GM19438 (cell line): Measurements from ENCODE around the gene C4orf50.

Experiments
- ATAC-seq: cut with Tn5 transposase; IDR thresholded peaks from one replicate; pipeline ENCODE4 v1.9.1; 2021; ENCODE audit warnings: low read depth; ENCODE audit not compliant: unreplicated experiment

C4orf50 gene

GRCh38 chr4:5899396-5899795 lies 118.8 kb downstream of the C4orf50 start:
- no peak for ATAC-seq

GRCh38 chr4:5897674-5898073 lies 120.6 kb downstream of the C4orf50 start:
- ATAC-seq = no peak

- no peak for ATAC-seq
Observed at GRCh38 chr4:5895287-5895686, 122.9 kb downstream of the C4orf50 start.

GRCh38 chr4:5894266-5894665 lies 124.0 kb downstream of the C4orf50 start:
- ATAC-seq = no peak

- no peak for ATAC-seq
Observed at GRCh38 chr4:5893591-5893990, 124.6 kb downstream of the C4orf50 start.

DNA sequence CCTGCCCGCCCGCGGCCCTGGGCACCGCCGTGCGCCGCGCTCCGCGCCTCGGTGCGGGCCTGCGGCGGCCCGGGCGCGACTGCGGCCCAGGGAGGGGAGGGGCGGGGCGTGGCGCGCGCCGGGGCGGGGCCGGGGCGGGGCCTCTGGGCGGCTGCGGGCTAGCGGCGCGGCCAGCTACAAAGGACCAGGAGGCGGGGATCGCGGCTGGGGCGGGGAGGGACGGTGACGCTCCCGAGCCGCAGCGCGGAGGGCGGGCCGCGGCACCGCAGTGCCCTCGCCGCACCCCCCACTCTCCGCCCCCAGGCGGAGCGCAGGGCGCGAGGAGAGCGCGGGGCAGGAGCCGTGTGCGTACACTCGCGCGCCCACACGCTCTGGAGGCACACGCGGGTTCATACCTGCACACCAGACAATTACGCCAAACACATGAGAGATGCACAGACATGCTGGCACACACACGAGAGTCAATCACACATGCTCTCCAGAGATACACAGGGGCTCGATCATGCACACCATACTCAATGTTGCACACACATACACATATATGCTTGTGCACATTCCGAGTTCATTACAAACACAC lies 125.1 kb downstream of the C4orf50 start, which contains the start of gene CRMP1:
Gene CRMP1, minus strand, starts transcription at position 83 of the 577 bp plus-strand sequence. CDS start 117 bp downstream, outside the sequence.
- ATAC-seq = no peak

- no peak for ATAC-seq
Observed at GRCh38 chr4:5892323-5893003, 125.8 kb downstream of the C4orf50 start.

DNA sequence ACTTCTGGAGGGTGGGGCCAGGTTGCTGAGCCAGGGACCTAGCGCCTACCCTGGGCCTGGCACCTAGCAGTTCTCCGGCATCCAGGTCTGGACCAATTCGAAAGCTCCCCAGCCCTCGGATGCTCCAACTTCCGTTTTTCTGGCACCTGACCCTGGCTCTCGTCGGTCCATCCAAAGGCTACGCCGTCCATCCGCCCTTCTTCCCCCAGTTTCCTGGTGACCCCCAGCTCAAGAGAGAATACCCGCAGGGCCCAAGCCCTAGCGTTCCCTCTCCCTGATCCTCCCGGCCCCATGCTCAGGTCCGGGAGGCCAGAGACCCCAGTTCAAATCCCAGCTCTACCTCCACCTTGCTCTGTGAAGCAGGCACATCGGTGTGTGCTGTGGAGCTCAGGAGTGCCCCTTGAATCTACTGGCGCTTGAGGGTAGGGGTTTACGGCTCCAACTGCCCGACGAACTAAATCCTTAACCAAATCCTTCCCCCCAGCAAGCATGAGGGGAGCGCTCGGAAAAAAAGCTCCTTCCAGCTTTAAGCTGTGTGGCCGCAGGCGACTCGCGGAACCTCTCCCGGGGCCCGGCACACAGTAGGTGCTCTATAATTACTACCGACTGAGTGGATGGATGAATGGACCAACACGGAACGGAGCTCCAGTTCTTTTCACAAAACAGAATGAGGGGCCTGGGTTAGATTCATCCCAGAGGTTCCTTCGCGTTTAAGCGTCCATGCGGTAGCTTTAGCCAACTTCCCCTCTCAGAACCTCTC lies 126.5 kb downstream of the C4orf50 start:
- ATAC-seq = no peak

DNA sequence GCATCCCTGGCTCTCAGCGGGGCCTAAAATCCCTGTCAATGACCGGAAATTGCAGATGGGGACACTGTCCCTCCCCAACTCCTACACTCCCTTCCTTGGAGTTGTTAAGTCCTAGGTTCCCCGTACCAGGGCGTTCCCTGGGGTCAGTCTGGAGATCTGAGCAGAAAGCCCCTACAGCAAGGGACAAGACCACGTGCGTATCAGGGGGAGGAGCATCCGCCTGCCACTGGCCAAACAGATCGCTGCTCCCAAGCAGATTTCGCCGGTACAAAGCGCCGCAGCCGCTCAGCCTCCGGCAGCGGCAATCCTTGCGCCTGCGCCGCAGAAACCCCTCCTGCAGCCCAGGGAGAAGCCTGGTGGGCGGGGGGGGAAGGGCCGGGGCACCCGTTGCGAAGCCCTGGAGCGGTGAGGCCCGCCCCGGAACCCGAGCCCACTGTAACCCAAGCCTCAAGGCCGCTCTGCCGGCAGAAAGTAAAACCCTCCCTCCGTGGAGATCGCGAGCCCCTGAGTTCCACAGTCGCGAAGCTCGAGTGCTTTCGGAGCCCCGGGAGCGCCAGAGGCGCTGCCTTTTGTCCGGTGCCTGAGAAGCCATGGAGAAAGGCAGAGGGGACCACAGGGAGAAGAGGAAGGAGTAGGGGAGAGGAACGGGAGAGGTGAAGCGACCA lies 128.0 kb downstream of the C4orf50 start:
- ATAC-seq = no peak

DNA sequence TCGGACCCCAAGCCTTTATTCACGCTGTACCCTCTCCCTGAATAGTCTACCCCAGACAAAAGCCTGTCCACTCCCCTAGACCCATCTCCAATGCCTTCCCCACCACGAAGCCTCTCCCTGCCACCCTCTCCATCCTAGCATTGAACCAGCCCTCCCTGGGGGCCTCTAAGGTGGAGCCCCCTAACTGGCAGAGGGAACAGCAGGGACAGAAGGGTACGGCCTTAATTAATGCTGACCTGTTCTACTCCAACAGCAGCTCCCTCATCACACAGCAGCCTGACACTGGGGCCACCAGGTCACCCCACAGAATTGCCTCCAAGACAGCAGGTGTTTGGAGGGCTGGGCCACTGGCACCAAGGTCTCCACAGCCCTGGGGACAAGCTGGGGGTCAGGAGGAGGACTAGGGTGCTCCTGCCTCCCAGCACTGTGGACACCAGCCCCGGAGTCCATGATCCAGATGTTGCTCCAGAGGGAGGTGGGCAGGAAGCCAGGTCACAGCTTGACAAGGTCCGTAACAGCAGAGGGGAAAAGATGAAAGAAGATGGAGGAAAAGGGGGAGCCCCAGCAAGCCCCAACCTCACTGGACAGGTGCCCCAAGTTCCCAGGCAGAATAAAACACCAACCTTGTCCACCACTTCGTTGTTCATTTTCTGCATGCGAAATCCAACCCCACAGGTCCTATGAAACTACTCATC lies 129.1 kb downstream of the C4orf50 start:
- no peak for ATAC-seq

DNA sequence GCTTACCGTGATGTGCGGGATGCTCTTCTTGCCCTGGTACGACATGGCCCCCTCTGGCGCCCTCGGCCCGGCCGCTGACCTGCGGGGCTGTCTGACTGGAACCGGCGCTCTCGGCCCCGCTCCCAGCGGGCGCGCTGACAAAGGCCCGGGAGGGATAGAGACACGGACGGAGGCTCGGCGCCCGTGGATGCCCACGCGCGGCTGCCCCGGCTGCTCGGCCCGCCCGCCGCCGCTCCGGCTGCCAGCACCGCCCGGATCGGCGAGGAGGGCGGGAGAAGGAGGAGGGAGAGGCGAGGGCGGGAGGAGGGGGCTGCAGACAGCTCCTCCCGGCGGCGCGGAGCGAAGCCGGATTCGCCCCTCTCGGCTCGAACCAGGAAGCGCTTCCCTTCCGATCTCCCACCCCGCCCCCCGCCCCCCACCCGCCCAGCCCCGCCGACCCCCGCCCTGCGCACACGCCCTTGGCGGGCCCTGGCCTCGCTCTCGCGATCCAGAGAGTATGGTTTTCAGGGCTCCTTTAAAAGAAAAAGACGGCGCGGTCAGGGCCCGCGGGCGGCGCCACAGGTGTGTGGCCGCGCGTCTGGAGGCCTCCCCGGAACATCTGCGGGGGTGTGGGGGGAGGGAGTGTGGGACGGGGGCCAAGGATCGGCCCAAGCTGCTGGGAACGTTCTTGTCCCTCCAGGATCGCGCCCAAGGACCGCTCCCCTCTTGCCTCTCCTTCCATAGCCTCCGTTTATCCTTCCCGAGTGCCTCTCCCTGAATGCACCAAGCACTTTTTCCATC lies 129.8 kb downstream of the C4orf50 start:
- ATAC-seq = no peak

GRCh38 chr4:5887361-5888221 lies 130.6 kb downstream of the C4orf50 start:
- ATAC-seq = no peak

DNA sequence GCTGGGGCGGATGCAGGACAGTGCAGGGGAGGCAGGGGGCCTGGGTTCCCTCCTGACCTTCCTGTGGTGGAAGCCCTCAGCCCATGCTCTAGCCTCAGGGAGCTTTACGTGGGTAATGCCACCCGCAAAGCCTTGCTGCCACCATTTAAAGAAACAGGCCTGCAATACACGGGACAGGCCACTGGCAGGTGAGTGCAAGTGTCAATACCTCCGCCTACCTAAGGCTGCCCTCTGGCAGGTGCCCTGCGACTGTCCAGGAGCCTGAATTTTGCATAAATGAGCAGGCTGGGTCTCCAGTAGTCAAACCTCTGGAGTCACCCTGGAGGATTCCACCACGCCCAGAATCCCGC lies 131.2 kb downstream of the C4orf50 start:
- no peak for ATAC-seq

GRCh38 chr4:5885733-5886132 lies 132.5 kb downstream of the C4orf50 start:
- ATAC-seq = no peak

GRCh38 chr4:5884796-5885195 lies 133.4 kb downstream of the C4orf50 start:
- no peak for ATAC-seq

DNA sequence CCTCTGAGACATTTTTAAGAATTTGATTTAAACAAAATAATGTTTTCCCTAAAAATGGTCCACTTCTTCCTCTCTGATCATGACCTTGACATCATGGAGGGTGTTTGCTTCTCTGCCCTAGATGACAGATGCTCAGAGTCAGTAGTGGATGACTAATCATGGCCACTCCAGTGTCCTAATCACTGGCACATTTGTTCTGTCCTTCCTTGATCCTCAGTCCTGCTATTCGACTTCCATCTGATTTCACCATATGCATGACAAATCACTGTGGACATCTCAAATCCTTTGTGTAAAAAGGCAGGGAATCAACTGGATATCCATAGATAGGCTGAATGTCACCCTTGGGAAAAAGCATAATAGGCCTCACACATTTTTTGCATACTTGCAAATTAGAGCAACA lies 134.3 kb downstream of the C4orf50 start:
- ATAC-seq = no peak

GRCh38 chr4:5882947-5883346 lies 135.3 kb downstream of the C4orf50 start:
- no peak for ATAC-seq

DNA sequence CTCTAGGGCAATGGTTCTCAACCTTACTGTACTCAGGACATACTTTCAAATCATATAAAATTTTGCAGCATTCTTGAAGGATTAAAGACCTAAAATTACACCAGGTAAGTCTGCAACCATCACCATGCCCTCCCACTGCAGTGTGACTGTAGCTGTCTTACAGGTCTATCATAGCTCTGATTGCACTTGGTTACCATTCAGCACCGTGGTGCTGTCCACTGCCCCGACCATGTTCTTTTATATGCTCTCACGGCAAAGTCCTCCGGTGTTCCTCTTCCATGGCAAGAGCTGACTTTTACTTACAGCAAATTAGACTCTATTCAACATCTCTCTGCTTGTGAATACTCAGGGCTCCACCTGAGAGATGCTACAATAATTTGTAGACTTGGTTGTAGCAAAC lies 136.9 kb downstream of the C4orf50 start:
- ATAC-seq = no peak

- no peak for ATAC-seq
Observed at GRCh38 chr4:5878359-5878758, 139.9 kb downstream of the C4orf50 start.
